ENCODE results near the gene MMP2.

DNA sequence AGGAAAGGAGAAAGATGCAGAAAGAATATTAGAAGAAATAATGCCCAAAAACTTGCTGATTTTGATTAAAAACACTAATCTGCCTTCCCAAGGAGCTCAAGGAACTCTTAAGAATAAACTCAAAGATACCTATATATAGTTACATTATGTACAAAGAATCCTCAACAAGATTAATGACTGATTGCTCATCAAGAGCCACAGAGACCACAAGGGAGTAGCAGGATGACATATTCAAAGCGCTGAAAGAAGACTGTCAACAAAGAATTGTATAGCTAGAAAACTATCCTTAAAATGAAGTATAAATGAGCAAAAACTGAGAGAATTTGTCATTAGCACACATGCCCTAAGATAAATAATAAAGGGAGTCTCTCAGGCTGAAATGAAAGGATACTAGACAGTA is 36.1 kb downstream of the MMP2 start:
- no peak for TF ChIP-seq POLR2A (IDR thresholded peaks at IDR 0.05; ENCODE audit: low read depth, low read length)
- TF ChIP-seq POLR2AphosphoS5 (IDR thresholded peaks at IDR 0.05; ENCODE audit: low read depth, low read length) = no peak
- no peak for TF ChIP-seq SPI1 (IDR thresholded peaks at IDR 0.05; ENCODE audit: low read depth, low read length)
- TF ChIP-seq TAF1 (IDR thresholded peaks at IDR 0.05; ENCODE audit: low read depth, low read length) = no peak

All from GM12891 (cell line).